22Rv1 (cell line): Measurements from ENCODE around the gene FOXO6.
A peak's percentile ranks its signal among the peaks of the same experiment; 100 is the strongest.

ENCODE experiments used
- H3K27ac ChIP-seq: fragments of 450-650 bp; 2 replicates; pipeline ENCODE4 v1.5.1; 2017
- CTCF ChIP-seq: fragments of 450-650 bp; IDR thresholded peaks from 2 replicates; pipeline ENCODE4 v1.5.1; 2017; ENCODE audit warnings: mild to moderate bottlenecking
- ZFX ChIP-seq: fragments of 450-650 bp; IDR thresholded peaks from 2 replicates; pipeline ENCODE4 v1.6.1; 2017; ENCODE audit warnings: antibody characterized with exemption, borderline replicate concordance

FOXO6 gene

GRCh38 chr1:41412748-41413147 lies 51.5 kb downstream of the FOXO6 start:
- no peak for TF ChIP-seq CTCF
- no peak for TF ChIP-seq ZFX
- H3K27ac ChIP-seq: no peak overlapping the region

- no peak overlapping the region for H3K27ac ChIP-seq
- TF ChIP-seq CTCF (no peak), ZFX (no peak)
Observed at GRCh38 chr1:41413748-41414281, 52.6 kb downstream of the FOXO6 start.

- TF ChIP-seq ZFX (no peak), CTCF (no peak)
Observed at GRCh38 chr1:41414296-41414695, 53.1 kb downstream of the FOXO6 start.

GRCh38 chr1:41414716-41415306 lies 53.6 kb downstream of the FOXO6 start:
- no peak overlapping the region for H3K27ac ChIP-seq
- TF ChIP-seq CTCF: no peak

More at GRCh38 chr1:41414296-41414695, 53.1 kb downstream of the FOXO6 start:
- no peak overlapping the region for H3K27ac ChIP-seq

- TF ChIP-seq ZFX (no peak), CTCF (no peak)
Observed at GRCh38 chr1:41416081-41416480, 54.8 kb downstream of the FOXO6 start.

GRCh38 chr1:41416552-41417334 lies 55.5 kb downstream of the FOXO6 start:
- TF ChIP-seq ZFX: no peak
- TF ChIP-seq CTCF: peak; percentile 93
- no peak overlapping the region for H3K27ac ChIP-seq

More at GRCh38 chr1:41416081-41416480, 54.8 kb downstream of the FOXO6 start:
- no peak overlapping the region for H3K27ac ChIP-seq

GRCh38 chr1:41417335-41417682 lies 56.1 kb downstream of the FOXO6 start:
- H3K27ac ChIP-seq: no peak overlapping the region
- TF ChIP-seq ZFX (no peak), CTCF (peak; percentile 46)
